Fibroblast of peridontal ligament (primary cell): Measurements from ENCODE around the gene LGR6.

ENCODE experiments used
- DNase-seq: peaks from one replicate; pipeline ENCODE4 v3.0.0-alpha.2; 2010; ENCODE audit errors: extremely low read depth

The LGR6 gene

DNA sequence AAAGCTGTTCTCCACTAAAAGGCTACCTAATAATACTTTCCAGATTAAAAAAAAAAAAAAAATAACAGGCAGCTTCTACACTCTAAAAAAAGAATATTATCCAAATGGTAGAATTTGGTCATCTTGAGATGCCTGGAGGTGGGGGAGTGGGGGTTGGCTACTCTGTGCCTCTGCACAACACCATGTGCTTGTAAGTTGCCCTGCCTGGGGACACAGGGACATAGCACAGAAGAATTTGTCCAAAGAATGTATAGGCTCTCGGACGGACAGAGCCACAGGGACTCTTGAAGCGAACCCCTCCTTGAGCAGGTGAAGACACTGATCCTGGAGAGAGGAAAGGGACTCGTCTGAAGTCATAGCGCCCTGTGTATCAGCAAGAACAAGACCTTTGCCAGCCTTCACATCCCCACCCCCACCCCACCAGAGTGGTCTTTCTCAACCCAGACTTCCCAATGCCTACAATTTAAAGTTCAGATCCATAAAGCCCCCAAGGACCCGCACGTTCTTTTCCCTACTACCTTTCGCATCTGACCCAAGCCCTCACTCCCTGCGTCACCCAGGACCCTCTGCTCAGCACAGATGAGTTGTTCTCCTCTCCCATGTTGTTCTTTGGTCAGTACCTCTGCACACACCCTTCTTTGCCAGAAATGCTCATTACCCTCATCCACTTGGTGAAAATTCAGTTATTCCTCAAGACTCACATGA, 72.6 kb downstream of the LGR6 start:
- no peak for DNase-seq

DNA sequence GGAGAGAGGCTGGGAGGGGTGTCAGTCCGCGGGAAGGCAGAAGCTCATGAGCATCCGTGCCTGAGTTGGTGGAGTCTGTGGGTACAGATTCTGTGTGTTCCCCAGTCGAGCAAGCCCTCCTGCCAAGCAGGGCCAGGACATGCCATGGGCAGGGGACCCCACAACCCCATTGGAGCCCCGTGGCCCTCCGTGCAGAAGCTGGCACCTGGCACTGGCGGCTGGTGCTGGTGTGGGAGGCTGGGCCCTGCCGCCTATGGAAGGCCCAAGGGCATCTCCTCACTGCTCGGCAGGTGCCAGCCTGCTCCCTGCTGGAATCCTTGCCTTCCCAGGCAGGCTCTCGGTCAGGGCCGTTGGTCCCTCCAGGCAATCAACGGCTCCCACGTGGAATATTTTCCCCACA, 74.4 kb downstream of the LGR6 start:
- DNase-seq = no peak

DNA sequence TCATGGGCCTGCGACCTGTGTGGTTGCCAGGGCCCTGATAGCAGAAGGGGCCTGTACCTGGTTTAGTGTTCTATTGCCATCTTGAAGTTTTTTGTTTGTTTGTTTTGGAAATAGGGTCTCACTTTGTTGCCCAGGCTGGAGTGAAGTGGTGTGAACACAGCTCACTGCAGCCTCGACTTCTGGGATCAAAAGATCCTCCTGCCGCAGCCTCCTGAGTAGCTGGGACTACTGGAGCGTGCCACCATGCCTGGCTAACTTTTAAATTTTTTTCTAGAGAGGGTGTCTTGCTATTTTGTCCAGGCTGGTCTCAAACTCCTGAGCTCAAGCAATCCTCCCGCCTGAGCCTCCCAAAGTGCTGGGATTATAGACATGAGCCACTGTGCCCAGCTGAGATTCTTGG, 75.2 kb downstream of the LGR6 start:
- no peak for DNase-seq

DNA sequence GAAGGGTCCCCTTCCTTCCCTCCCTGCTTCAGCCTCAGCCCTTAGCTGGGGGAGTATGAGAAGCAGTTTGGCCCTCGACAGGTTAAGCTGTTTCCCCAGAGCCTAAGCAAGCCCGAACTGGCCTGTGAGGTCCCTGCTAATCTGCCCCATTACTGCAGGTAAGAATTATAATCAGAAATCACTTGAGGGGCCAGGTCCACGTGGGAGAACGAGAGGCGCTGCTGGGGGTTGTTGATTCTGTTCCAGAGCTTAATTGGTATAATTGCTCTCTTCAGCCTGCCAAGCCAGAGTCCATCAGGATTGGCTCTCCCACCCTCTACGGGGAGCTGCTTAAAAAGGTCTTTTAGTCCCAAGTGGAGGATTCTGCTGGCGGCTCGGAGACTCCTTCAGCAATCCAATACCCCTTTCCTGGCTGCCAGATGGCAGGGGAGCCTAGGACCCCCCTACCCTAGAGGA, 77.3 kb downstream of the LGR6 start:
- no peak for DNase-seq

DNA sequence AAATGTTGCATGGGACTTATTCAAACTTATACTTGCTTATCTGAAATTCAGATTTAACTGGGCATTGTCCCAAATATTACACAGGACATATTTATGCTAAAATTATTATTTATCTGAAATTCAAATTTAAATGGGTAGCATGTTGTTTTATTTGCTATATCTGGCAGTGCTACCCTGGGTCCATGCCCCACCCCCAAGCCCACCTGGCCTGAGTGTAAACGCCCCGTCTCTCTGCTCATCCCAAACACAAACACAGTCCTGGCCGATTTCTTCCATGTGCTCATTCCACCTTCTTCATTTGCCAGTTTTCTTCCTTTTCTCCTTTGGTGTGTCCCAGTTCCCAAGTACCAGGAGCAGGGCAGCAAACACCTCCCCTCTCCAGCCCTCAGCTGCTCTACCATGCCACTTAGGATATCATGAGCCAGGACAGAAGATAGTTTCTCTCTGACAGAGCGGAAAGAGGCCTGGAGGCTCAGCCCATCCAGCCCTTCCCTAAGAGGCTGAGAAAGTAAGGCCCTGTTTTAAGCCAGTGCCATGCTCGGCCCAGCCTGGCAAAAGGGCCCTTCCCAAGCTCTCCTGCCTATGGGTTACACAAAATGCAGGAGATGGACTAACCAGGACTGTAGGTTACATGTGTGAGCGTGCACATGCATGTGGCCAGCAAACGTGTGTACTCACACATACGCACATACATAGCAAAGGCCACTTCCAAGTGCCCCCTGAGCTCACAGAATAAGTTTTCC, 78.7 kb downstream of the LGR6 start:
- DNase-seq = no peak

DNA sequence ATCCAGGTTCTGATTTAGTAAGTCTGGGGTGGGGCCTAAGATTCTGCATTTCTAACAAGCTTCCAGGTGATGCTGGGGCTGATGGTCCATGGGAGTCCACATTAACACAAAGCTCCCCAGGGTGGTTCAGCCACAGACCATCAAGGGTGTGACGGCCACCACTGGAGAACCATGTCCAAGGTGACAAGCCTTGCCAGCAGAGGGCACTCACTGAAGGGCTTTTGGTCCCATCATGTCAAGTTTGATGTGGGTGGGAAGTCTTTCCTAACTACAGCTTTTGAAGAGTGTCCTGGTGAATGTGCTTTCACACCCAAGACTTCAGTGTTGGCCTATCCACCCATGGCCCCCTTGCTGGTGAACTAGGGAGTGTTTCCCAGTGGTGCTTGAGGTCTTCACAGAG, 81.0 kb downstream of the LGR6 start:
- no peak for DNase-seq

DNA sequence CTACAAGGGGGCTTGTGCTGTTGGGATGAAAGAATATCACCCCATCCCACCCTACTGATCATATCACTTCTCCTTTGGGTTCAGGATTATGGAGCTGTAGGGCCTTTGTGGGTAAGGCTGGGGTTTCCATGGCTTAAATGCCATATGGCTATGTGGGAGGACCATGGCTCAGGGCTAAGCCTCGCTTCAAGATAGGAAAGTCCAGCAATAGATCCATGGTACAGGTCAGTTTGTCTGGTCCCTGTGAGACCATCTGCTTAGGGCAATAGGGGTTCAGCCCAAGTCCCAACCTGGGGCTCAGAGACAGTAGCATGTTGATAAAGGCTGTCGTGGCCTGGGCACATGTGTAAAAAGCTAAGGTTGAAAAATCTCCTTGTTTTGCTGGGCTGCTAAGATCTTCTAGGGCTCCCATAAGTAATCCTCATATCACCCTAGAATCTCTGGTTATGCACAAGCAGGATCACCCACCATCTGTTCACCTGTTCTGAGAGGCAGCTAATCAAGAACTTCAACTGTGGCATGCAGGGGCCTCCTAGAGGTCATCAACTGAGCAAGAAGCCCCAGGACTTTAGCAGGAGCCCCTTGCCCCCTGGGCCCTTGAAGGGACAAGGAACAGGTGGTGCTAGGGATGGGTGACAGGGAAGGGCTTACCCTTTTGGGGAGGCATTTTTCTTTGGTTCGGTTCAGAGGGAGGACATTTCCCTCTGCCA, 81.6 kb downstream of the LGR6 start:
- DNase-seq = no peak

DNA sequence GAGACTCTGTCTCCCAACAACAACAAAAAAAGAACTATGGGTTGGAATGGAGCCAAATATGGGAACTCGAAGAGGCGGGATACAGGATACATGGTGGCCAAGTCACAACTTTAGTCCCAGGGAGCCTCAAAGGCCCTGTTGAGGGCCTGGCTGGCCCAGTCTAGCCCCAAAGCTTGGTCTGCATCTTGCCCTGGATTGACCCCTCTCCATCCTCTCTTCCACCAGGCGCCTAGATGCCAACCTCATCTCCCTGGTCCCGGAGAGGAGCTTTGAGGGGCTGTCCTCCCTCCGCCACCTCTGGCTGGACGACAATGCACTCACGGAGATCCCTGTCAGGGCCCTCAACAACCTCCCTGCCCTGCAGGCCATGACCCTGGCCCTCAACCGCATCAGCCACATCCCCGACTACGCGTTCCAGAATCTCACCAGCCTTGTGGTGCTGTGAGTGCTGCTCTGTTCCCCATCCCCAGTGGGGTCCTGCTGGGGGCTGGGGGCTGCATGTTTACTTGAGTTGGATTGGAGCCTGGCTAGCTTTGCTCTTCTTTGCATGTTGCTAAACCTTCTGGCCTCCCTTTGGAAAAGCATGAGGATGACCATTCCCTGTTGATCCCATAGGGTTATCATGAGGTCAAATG, 82.6 kb downstream of the LGR6 start:
- no peak for DNase-seq

DNA sequence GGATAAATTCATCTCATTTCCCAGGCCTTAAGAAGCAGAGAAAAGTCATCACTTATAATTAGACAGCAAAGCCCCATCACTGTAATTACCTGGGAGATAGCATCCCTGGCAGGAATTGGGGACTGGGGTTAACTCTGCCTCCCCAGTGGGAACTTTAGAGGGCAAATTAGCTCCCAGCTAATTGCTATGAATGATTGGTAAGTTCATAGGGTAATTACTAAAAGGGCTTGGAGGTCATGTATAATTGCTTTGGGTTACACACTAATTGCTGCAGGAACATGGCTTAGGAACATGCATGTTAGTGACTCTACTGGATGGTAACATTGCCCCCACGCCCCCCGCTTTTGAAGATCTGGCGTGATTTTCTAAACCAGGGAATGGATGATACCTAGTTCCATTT, 83.3 kb downstream of the LGR6 start:
- no peak for DNase-seq

DNA sequence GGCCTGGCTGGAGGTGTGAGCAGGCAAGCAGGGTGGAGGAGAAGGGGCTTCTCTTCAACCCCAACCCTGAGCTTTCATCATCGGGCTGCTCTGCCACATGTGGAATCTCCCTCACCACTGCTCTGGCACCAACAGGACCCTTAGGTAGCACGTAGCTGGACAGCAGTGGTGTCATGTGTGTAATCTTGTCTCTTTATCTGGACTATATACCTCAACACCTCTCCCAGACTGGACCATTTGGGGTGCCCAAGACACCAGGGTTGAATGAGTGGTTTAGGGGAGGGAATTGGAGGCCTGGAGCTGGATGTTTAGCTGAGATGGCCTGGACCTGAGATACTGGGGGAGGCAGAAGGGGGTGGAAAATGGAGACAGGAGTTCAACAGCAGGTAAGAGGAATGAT, 85.2 kb downstream of the LGR6 start:
- no peak for DNase-seq

DNA sequence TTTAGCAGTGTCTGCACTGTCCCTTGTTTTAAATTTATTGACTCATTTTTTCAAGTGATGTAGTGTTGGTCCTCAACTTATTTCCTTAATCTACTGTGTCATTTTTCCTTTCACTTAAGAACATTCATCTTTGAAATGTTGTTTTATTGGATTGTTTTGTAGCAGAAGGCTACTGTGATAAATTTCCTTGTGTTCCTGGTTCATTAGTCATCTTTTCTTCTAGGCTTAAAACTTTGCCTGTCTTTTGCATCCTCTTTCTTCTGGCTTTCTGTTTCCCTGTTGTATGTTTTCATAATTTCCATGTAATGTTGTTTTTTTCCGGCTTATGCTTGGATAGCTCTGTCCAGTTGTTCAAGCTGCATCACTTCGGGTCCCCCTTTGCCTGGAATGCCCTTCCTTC, 86.2 kb downstream of the LGR6 start:
- no peak for DNase-seq

DNA sequence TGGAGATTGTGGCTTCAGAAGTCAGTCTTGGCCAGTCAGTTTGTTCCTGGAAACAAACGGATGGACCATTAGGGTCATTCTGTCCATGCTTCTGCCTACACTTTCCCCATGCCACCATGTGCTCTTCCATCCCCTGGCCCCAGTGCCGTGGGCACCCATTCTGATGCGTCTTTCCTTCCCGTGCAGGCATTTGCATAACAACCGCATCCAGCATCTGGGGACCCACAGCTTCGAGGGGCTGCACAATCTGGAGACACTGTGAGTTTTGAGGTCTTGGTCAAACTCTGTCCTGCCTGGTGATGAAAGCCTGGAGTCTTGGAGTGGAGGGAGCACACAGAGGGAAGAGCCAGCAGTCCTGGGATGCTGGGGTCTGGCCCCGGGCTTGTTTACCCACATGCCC, 87.0 kb downstream of the LGR6 start:
- no peak for DNase-seq

DNA sequence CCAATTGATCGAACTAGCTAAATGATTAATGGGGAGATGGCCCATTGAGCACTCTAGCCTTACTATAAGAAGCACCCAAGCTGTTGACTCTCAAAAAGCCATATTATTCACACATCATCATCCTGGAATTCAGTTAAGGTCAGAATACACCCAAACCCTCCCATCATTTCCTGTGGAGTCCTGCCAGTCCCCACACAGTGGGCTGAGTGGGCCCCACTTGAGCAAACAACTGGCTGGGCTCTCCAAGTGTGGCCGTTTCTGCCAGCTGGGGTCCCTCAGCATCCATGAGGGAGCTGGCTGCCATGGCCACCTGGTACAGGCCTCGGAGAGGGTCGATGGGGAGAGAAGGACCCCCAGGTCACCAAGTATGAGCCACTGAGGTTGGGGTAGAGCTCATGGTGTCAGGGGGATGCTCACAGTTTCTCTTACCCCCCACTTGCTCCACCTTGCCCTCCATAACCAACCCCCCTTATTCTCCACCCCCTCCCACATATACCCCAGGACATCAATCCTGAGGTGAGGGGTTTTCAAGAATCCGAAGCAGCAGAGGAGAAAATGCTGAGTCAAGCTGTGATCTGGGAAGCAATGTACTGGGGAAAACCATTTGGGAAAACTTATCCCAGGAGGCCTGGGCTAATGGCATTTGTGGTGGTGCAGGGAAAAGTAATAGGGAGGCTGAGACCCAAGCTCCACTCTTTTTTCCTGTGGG, 87.9 kb downstream of the LGR6 start:
- peak; percentile 47 for DNase-seq

DNA sequence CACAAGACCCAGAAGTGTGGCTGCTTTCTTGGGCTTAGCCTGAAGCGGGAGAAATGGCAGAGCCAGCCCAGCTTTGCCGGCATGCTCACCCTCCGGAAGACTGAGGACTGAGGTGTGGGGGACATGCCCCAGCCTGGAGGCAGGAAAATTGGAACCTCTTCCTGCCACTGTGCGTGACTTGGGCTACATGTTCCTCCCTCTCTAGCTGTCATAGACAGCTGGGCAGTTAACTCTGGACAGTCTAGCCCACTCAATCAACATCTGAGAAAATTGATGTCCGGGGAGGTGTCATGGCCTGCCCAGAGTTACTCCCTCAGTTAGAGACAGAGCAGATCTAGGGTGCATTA, 88.4 kb downstream of the LGR6 start:
- no peak for DNase-seq

DNA sequence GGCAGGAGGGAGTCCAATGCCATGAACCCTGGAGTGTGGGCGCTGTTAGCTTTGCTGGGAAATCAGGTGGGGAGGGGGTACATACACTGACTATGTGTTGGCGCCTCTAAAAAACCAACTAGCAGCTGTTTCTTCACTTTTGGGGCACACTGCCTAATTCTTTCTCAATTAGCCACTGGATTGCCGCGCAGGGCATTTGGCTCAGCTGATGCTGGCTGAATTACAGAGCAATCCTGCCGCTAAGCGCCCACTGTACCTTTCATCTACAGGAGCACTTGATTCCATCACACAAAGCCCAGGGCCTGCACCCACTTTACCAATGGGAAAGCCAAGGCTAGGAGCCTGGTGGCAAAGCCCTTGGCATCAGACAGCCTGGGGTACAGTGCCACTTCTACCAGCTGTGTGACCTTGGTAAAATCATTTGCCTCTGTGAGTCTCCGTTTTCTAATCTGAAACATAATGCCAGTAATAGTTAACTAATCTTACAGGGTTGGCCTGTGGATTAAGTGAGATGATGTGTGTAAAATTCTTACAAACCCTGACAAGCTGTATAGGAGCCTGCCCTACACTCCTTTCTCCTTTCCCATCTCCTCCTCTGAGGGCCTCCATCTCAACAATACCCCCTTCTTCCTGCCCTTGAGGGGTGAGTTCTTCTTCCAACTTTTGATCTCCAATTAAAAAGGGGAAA, 89.1 kb downstream of the LGR6 start:
- no peak for DNase-seq

DNA sequence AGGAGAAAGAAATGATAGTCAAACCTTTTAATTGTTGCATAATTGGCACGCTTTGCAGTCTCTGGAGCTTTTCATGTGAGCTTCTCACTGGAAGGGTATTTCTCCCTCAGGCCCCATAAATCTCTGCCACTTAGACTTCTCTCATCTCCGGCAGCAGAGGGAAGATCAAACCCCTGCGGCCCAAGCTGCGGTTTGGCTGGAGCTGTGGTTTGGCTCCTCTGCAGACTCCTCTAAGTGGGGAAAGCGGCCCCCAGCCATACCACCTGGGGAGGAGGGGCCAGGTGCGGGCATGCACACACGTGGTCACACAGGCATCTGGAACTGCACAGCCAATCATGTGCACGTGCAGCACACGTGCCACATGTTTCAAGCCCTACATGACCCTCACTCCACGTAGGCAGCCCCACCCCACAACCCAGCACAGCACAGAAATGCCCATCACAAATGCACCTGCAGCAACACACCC, 89.8 kb downstream of the LGR6 start:
- DNase-seq = peak; percentile 35

DNA sequence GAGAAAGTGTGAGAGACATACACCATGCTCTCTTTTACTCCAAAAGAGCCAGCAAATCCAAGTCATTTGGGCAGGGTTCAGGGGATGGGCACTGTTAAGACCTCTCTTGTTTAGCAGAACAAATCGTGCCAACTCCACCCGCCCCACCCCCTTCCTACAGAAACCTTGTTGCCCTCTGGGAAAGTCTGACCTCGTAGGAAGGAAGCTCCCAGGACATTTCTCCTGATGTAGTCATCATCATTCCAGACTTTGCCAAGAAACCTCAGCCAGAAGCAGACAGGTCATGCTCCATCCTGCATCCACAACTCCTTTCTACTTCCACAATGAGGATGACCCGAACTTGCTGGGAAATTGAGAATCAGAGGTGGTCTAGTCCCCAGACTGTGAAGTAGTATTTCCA, 90.4 kb downstream of the LGR6 start:
- DNase-seq = peak; percentile 41

DNA sequence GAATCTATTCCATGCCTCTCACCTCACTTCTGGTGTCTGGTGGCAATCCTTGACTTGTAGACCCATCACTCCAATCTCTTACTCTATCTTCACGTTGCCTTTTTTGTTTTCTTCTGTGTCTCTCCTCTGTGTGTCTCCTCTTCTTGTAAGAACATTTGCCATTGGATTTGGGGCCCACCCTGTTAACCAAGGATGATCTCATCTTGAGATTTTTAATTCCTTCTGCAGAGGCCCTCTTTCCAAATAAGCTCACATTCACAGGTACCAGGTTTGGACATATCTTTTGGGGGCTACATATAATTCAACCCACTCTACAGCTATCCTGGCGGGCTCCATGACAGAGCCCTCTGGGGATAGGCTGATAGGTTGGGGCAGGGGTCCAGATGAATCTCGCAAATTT, 92.3 kb downstream of the LGR6 start:
- no peak for DNase-seq

DNA sequence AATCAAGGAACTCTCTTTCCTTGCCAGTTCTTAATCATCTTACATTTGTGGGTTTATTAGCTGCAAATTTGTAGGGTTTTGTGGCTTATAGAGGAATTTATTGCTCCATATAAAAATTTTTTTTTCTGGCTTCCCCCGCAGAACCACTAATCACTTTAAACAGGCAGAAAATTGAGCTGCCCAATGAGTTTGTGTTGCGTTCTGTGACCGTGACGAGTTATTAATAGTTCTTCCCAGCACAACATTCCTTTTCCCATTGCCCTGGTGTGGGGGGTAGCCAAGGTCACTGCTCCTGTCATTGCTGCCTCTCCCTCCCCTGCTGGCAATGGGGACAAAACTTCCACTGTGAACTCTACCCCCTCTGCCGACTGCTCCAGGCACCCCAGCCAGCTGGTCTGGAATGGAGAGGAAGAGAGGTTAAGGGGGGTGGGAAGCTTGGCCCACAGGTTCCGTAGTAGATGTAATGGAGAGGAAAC, 93.1 kb downstream of the LGR6 start:
- DNase-seq = no peak

DNA sequence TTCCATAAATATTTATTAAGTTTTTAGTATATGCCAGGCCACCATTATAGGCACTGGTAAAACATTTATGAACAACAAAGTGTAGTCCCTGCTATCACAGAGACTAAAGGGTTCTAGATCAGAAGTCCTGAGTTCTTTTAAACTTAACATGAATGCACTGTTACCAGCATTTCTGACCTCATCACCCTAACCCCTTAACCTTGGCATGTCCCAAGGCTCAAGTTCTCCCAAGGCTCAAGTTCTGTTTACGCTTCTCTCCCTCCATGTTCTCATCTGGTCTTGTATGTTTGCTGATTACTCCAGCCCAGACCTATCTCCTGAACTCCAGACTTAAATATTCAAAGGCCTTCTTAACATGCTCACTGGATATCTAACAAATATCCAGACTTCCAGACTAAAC, 93.6 kb downstream of the LGR6 start:
- no peak for DNase-seq

DNA sequence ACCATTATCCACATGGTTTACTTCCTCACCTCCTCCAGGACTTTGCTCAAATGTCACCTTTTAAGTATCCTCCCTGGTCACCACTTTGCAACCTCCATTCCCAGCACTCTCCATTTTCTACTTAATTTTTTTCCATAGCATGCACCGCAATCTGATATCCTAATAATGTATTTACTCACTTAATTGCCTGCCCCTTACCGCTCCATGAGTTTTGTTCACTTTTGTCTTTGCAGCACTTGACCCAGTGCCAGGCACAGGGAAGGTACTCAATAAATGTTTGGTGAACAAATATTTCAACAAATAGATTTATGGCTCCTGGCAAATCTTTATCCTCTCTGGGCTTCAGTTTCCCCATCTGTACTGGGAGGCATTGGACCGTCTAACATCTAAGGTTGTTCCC, 94.6 kb downstream of the LGR6 start:
- DNase-seq = no peak
